Retinal pigment epithelial cell (primary cell): ENCODE measurements around the gene CUTA.

Experiments used
- DNase-seq: peaks from one replicate; pipeline ENCODE4 v3.0.0-alpha.2; 2010; ENCODE audit warnings: low read depth
- H3K4me3 ChIP-seq: 2 replicates; pipeline ENCODE4 v1.5.1; 2011; ENCODE audit warnings: mild to moderate bottlenecking, low read length, control low read depth, moderate library complexity
- CTCF ChIP-seq: conservative IDR thresholded peaks from 2 replicates; pipeline ENCODE4 v1.5.1; 2011; ENCODE audit warnings: low read depth, low read length, control low read depth, inconsistent platforms

Gene CUTA

DNA sequence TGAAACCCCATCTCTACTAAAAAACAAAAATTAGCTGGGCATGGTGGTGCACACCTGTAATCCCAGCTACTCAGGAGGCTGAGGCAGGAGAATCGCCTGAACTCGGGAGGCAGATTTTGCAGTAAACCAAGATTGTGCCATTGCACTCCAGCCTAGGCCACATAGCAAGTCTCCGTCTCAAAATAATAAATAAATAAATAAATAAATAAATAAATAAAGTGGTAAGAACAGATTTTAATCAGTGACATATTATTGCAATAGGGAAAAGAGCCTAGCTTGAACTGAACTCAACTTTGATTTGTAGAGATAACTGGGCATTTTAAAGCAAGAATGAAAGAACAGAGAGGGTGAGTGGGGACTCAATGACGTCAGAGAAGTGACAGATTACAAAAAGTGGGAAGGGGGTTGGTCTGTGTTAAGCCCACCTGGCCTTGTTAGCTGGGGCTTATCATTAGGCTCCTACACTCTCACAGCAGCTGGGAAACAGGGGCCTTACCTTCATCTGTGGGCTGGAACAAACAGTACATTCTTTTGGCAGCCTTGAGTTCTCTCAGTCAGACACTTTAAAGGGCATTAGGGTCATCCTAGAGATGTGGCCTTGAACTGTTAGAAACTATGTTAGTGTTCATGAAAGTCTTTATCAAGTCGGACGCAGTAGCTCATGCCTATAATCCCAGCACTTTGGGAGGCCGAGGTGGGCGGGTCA, 50.7 kb downstream of the CUTA start:
- H3K4me3 ChIP-seq: no peak overlapping the region
- no peak for TF ChIP-seq CTCF
- no peak for DNase-seq
